OCI-LY3 (cell line): Measurements from ENCODE around the gene CAPN1.

ENCODE experiments used
- EZH2phosphoT487 ChIP-seq: fragments of 200-600 bp; shearing (Covaris generic); IDR thresholded peaks from 2 replicates; pipeline ENCODE4 v1.6.1; 2018; ENCODE audit warnings: antibody characterized with exemption, mixed run types, low read depth
- TF ChIP-seq, protein P1 (sequence below): fragments of 200-600, 300-600 bp; sonication (generic); IDR thresholded peaks from 2 replicates; pipeline ENCODE4 v1.5.1; 2014; ENCODE audit warnings: antibody characterized with exemption, low read length, low read depth

DNA sequence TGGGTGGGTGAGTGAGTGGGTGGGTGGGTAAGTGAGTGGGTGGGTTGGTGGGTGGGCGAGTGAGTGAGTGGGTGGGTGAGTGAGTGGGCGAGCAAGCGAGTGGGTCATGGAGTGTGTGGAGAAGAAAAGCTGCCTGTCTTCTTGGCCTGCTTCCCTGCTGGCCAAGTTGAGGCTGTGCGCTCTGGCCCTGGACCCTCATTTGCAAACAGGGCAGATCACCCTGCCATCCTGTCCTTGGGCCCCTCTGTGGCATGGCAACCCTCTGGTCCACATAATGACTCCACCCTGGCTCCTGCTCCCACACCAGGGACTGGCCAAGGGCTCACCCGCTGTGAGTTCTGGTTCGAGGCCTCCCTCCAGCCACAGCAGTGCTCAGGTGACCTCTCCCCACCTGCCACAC is 35.1 kb downstream of the CAPN1 start:
- TF ChIP-seq, protein P1, sequence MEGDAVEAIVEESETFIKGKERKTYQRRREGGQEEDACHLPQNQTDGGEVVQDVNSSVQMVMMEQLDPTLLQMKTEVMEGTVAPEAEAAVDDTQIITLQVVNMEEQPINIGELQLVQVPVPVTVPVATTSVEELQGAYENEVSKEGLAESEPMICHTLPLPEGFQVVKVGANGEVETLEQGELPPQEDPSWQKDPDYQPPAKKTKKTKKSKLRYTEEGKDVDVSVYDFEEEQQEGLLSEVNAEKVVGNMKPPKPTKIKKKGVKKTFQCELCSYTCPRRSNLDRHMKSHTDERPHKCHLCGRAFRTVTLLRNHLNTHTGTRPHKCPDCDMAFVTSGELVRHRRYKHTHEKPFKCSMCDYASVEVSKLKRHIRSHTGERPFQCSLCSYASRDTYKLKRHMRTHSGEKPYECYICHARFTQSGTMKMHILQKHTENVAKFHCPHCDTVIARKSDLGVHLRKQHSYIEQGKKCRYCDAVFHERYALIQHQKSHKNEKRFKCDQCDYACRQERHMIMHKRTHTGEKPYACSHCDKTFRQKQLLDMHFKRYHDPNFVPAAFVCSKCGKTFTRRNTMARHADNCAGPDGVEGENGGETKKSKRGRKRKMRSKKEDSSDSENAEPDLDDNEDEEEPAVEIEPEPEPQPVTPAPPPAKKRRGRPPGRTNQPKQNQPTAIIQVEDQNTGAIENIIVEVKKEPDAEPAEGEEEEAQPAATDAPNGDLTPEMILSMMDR: no peak
- TF ChIP-seq EZH2phosphoT487: no peak
